ENCODE data around the gene PHF12.

GRCh38 chr17:28948342-28948741 lies 3.0 kb downstream of the PHF12 start:
- no peak for TF ChIP-seq POLR2A (IDR thresholded peaks at IDR 0.05)
- TF ChIP-seq, protein P1, sequence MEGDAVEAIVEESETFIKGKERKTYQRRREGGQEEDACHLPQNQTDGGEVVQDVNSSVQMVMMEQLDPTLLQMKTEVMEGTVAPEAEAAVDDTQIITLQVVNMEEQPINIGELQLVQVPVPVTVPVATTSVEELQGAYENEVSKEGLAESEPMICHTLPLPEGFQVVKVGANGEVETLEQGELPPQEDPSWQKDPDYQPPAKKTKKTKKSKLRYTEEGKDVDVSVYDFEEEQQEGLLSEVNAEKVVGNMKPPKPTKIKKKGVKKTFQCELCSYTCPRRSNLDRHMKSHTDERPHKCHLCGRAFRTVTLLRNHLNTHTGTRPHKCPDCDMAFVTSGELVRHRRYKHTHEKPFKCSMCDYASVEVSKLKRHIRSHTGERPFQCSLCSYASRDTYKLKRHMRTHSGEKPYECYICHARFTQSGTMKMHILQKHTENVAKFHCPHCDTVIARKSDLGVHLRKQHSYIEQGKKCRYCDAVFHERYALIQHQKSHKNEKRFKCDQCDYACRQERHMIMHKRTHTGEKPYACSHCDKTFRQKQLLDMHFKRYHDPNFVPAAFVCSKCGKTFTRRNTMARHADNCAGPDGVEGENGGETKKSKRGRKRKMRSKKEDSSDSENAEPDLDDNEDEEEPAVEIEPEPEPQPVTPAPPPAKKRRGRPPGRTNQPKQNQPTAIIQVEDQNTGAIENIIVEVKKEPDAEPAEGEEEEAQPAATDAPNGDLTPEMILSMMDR (IDR thresholded peaks at IDR 0.05): no peak

Data from Peyer's patch (tissue), 4 donors.